ENCODE data around the gene PTPRD. TPM values are rescaled to one million over a fixed set of nuclear protein-coding genes. Genes with fewer than 3 reads are reported as not detected.

The PTPRD gene
- total RNA-seq, 1 experiment from 2014 or later, result 69.6 TPM

DNA sequence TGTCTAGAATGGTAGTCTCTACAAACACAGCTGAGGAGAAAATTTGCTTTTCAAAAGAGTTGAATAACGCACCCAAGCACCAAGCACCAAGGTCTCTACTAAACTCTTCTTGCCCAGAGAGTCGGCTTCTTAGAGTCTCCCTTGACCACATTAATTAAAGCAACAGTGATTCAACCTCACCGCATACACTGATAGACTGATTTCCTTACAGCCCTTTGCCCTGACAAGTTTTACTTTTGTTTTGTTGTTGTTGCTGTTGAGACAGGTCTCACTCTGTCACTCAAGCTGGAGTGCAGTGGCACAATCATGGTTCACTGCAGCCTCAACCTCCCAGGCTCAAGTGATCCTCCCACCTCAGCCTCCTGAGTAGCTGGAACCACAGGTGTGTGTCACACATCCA lies 1777.5 kb downstream of the PTPRD start (continued):
- no peak for TF ChIP-seq MAX (CRISPR knock-in tag; IDR thresholded peaks at IDR 0.05)
- TF ChIP-seq, protein P1, sequence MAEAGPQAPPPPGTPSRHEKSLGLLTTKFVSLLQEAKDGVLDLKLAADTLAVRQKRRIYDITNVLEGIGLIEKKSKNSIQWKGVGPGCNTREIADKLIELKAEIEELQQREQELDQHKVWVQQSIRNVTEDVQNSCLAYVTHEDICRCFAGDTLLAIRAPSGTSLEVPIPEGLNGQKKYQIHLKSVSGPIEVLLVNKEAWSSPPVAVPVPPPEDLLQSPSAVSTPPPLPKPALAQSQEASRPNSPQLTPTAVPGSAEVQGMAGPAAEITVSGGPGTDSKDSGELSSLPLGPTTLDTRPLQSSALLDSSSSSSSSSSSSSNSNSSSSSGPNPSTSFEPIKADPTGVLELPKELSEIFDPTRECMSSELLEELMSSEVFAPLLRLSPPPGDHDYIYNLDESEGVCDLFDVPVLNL (CRISPR knock-in tag; IDR thresholded peaks at IDR 0.05; ENCODE audit: borderline replicate concordance, low read depth), result no peak
- no peak for TF ChIP-seq ZNF232 (CRISPR knock-in tag; IDR thresholded peaks at IDR 0.05)

- peak overlapping the region; percentile 69 for H3K27ac Mint-ChIP-seq
- ATAC-seq, result no peak
- DNase-seq (ENCODE audit: low spot score), result no peak
- TF ChIP-seq NFYB (CRISPR knock-in tag; conservative IDR thresholded peaks at IDR 0.05; ENCODE audit: low read depth) (no peak), MYBL2 (CRISPR knock-in tag; IDR thresholded peaks at IDR 0.05) (no peak), NR1H2 (CRISPR knock-in tag; IDR thresholded peaks at IDR 0.05) (no peak), KAT7 (CRISPR knock-in tag; IDR thresholded peaks at IDR 0.05; ENCODE audit: borderline replicate concordance) (no peak), CREB1 (CRISPR knock-in tag; IDR thresholded peaks at IDR 0.05) (no peak), TEAD1 (CRISPR knock-in tag; IDR thresholded peaks at IDR 0.05) (no peak), ZNF317 (CRISPR knock-in tag; IDR thresholded peaks at IDR 0.05; ENCODE audit: borderline replicate concordance, low read depth) (no peak), ZNF512 (CRISPR knock-in tag; IDR thresholded peaks at IDR 0.05; ENCODE audit: borderline replicate concordance) (no peak), ARID4B (CRISPR knock-in tag; IDR thresholded peaks at IDR 0.05; ENCODE audit: borderline replicate concordance) (no peak), IRF1 (CRISPR knock-in tag; IDR thresholded peaks at IDR 0.05) (no peak), ATF1 (CRISPR knock-in tag; IDR thresholded peaks at IDR 0.05) (no peak), MXD4 (CRISPR knock-in tag; IDR thresholded peaks at IDR 0.05; ENCODE audit: borderline replicate concordance) (no peak)
- TF ChIP-seq, protein P2, sequence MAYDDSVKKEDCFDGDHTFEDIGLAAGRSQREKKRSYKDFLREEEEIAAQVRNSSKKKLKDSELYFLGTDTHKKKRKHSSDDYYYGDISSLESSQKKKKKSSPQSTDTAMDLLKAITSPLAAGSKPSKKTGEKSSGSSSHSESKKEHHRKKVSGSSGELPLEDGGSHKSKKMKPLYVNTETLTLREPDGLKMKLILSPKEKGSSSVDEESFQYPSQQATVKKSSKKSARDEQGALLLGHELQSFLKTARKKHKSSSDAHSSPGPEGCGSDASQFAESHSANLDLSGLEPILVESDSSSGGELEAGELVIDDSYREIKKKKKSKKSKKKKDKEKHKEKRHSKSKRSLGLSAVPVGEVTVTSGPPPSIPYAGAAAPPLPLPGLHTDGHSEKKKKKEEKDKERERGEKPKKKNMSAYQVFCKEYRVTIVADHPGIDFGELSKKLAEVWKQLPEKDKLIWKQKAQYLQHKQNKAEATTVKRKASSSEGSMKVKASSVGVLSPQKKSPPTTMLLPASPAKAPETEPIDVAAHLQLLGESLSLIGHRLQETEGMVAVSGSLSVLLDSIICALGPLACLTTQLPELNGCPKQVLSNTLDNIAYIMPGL (CRISPR knock-in tag; IDR thresholded peaks at IDR 0.05), result no peak
- H3K4me1 Mint-ChIP-seq, result peaks cover 30% of the 10 kb centered on the region
- CTCF ChIA-PET, result interaction anchor here (0.5 kb wide), 1 partner anchor 157 kb away, joined by 4 read pairs; no protein-coding TSS in a partner anchor
- POLR2A ChIA-PET, result no interaction called here
- H3K9me3 Mint-ChIP-seq, result no peaks in the 10 kb centered on the region
- H3K36me3 Mint-ChIP-seq, result no peaks in the 10 kb centered on the region
- H3K4me3 Mint-ChIP-seq, result no peak overlapping the region
- H3K27me3 Mint-ChIP-seq (ENCODE audit: low read depth), result no peaks in the 10 kb centered on the region; the same call in 1 of the 2 replicates
Measured at GRCh38 chr9:8832955-8833354, 1779.8 kb downstream of the PTPRD start.
